ENCODE results near the gene OPCML. TPM values are rescaled to one million over a fixed set of nuclear protein-coding genes. Genes with fewer than 3 reads are reported as not detected.

Gene OPCML
- total RNA-seq, 4 donors from 2014 or later = 0.33 TPM; not detected in 3

GRCh38 chr11:132822276-132822675 lies 710.0 kb downstream of the OPCML start:
- intact Hi-C loops (cut with DNase I) = no loop called here
- H3K27ac ChIP-seq = no peak overlapping the region
- H3K36me3 ChIP-seq = no peaks in the 10 kb centered on the region
- no peaks in the 10 kb centered on the region for H3K27me3 ChIP-seq
- DNase-seq = no peak
- no peaks in the 10 kb centered on the region for H3K9me3 ChIP-seq
- 83 to 86% methylated on average over 5 of the region's 5 CpGs for WGBS, 2 donors
- no peaks in the 10 kb centered on the region for H3K4me1 ChIP-seq
- no peak overlapping the region for H3K4me3 ChIP-seq (replicated peaks in 1 of 3)
- TF ChIP-seq, protein P1, sequence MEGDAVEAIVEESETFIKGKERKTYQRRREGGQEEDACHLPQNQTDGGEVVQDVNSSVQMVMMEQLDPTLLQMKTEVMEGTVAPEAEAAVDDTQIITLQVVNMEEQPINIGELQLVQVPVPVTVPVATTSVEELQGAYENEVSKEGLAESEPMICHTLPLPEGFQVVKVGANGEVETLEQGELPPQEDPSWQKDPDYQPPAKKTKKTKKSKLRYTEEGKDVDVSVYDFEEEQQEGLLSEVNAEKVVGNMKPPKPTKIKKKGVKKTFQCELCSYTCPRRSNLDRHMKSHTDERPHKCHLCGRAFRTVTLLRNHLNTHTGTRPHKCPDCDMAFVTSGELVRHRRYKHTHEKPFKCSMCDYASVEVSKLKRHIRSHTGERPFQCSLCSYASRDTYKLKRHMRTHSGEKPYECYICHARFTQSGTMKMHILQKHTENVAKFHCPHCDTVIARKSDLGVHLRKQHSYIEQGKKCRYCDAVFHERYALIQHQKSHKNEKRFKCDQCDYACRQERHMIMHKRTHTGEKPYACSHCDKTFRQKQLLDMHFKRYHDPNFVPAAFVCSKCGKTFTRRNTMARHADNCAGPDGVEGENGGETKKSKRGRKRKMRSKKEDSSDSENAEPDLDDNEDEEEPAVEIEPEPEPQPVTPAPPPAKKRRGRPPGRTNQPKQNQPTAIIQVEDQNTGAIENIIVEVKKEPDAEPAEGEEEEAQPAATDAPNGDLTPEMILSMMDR (IDR thresholded peaks at IDR 0.05) = no peak
- TF ChIP-seq POLR2A (IDR thresholded peaks at IDR 0.05) = no peak

GRCh38 chr11:132821499-132821898 lies 710.8 kb downstream of the OPCML start:
- intact Hi-C loops (cut with DNase I) = no loop called here
- no peak overlapping the region for H3K27ac ChIP-seq
- TF ChIP-seq, protein P1 (IDR thresholded peaks at IDR 0.05) = no peak
- no peak for TF ChIP-seq POLR2A (IDR thresholded peaks at IDR 0.05)
- no peaks in the 10 kb centered on the region for H3K27me3 ChIP-seq
- WGBS, 2 donors = 80 to 81% methylated on average over 4 of the region's 4 CpGs
- no peak for DNase-seq
- H3K4me3 ChIP-seq (replicated peaks in 1 of 3) = no peak overlapping the region
- H3K36me3 ChIP-seq = no peaks in the 10 kb centered on the region
- no peaks in the 10 kb centered on the region for H3K4me1 ChIP-seq
- H3K9me3 ChIP-seq = no peaks in the 10 kb centered on the region

DNA sequence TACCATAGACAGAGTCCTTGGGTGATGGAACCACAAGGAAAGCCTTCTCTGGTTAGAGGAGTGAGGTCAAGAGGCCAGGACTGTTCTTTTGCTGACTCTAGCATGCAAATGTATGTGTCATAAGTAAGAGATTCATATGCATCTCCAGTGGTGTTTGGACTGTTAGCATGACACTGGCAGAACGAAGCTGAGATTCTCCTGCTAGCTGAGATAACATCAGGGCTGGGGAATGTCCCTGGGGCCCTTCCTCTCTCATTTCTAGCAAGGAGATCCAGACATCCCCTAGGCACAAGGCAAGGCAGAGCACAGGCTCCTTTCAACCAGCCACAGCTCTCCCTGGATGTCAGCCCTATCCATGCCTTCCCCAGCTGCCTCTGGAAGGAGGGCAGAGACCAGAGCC lies 711.3 kb downstream of the OPCML start:
- Histone ChIP-seq H3K36me3 (no peaks in the 10 kb centered on the region), H3K9me3 (no peaks in the 10 kb centered on the region), H3K4me1 (no peaks in the 10 kb centered on the region), H3K27me3 (no peaks in the 10 kb centered on the region), H3K27ac (no peak overlapping the region), H3K4me3 (replicated peaks in 1 of 3) (no peak overlapping the region)
- intact Hi-C loops (cut with DNase I) = no loop called here
- 42 to 80% methylated on average over 1 of the region's 1 CpG for WGBS, 2 donors
- DNase-seq = no peak
- no peak for TF ChIP-seq POLR2A (IDR thresholded peaks at IDR 0.05)
- TF ChIP-seq, protein P1 (IDR thresholded peaks at IDR 0.05) = no peak

DNA sequence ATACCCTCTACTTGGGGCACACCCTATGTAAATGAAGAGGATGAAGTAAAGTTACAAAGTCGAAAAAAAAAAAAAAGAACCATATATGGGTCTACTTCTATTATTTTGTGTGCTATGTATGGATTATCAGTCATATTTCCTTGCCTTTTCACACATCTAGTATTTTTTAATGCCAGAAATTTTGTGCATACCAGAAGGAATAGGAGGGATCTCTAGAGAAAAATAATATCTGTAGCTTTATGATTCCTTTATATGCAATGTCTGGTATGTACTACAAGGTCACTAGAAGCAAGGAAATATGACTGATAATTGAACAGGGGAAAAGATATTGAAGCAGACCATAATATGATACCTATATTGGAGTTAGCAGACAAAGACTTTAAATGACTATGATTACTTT lies 713.4 kb downstream of the OPCML start:
- H3K27me3 ChIP-seq = no peaks in the 10 kb centered on the region
- H3K27ac ChIP-seq = no peak overlapping the region
- no peaks in the 10 kb centered on the region for H3K9me3 ChIP-seq
- intact Hi-C loops (cut with DNase I) = no loop called here
- no peak overlapping the region for H3K4me3 ChIP-seq (replicated peaks in 1 of 3)
- DNase-seq = no peak
- no peaks in the 10 kb centered on the region for H3K36me3 ChIP-seq
- 82 to 88% methylated on average over 1 of the region's 1 CpG for WGBS, 2 donors
- TF ChIP-seq, protein P1 (IDR thresholded peaks at IDR 0.05) = no peak
- no peak for TF ChIP-seq POLR2A (IDR thresholded peaks at IDR 0.05)
- H3K4me1 ChIP-seq = no peaks in the 10 kb centered on the region

GRCh38 chr11:132817387-132817786 lies 714.9 kb downstream of the OPCML start:
- H3K4me1 ChIP-seq = no peaks in the 10 kb centered on the region
- no peaks in the 10 kb centered on the region for H3K9me3 ChIP-seq
- TF ChIP-seq, protein P1 (IDR thresholded peaks at IDR 0.05) = no peak
- no peak for TF ChIP-seq POLR2A (IDR thresholded peaks at IDR 0.05)
- H3K27me3 ChIP-seq = no peaks in the 10 kb centered on the region
- H3K4me3 ChIP-seq (replicated peaks in 1 of 3) = no peak overlapping the region
- H3K27ac ChIP-seq = no peak overlapping the region
- H3K36me3 ChIP-seq = no peaks in the 10 kb centered on the region
- 89 to 100% methylated on average over 1 of the region's 1 CpG for WGBS, 2 donors
- no peak for DNase-seq
- intact Hi-C loops (cut with DNase I) = no loop called here
